Sigmoid colon (tissue), 4 donors: ENCODE data around the gene FGF10.

ENCODE experiments used
- EP300 ChIP-seq, 4 donors: sonication (generic); formaldehyde crosslinking; IDR thresholded peaks; one replicate each; pipeline ENCODE4 v1.6.1; 2017; ENCODE audit warnings: antibody characterized with exemption in 4 of 4
- POLR2A ChIP-seq, 2 donors: fragments of 450-650 bp; IDR thresholded peaks; one replicate each; pipeline ENCODE4 v1.6.1; 2016; ENCODE audit warnings: antibody characterized with exemption in 2 of 2, mild to moderate bottlenecking in 2 of 2, moderate library complexity in 2 of 2
- TF ChIP-seq, protein P1 (sequence below), 4 experiments: fragments of 450-650 bp in 3 of 4; fragments of 200-600 bp in 1 of 4; IDR thresholded peaks; one replicate each; pipeline ENCODE4 v1.5.1; 2016 to 2019; ENCODE audit warnings: antibody characterized with exemption in 4 of 4, mild to moderate bottlenecking in 3 of 4, moderate library complexity in 2 of 4

- TF ChIP-seq, protein P1, sequence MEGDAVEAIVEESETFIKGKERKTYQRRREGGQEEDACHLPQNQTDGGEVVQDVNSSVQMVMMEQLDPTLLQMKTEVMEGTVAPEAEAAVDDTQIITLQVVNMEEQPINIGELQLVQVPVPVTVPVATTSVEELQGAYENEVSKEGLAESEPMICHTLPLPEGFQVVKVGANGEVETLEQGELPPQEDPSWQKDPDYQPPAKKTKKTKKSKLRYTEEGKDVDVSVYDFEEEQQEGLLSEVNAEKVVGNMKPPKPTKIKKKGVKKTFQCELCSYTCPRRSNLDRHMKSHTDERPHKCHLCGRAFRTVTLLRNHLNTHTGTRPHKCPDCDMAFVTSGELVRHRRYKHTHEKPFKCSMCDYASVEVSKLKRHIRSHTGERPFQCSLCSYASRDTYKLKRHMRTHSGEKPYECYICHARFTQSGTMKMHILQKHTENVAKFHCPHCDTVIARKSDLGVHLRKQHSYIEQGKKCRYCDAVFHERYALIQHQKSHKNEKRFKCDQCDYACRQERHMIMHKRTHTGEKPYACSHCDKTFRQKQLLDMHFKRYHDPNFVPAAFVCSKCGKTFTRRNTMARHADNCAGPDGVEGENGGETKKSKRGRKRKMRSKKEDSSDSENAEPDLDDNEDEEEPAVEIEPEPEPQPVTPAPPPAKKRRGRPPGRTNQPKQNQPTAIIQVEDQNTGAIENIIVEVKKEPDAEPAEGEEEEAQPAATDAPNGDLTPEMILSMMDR (IDR thresholded peaks at IDR 0.05), result no peak
- TF ChIP-seq EP300 (IDR thresholded peaks at IDR 0.05) (no peak), POLR2A (IDR thresholded peaks at IDR 0.05) (no peak)
Observed at GRCh38 chr5:44275329-44275728, 113.9 kb downstream of the FGF10 start.
